Measurements from ENCODE around the gene ADCY10.

GRCh38 chr1:167774710-167775109 lies 139.2 kb downstream of the ADCY10 start:
- TF ChIP-seq CTCF (IDR thresholded peaks at IDR 0.05 in 4 of 5, conservative IDR thresholded peaks at IDR 0.05 in 1 of 5) = no peak
- TF ChIP-seq POLR2A (IDR thresholded peaks at IDR 0.05) = no peak

Measured in gastrocnemius medialis (tissue), 4 donors.